Activated T-cell treated with anti-CD3 and anti-CD28 coated beads for 4 hours (primary cell): ENCODE data around the gene SCAMP2.
"Not testable (repeated sequence)": the region's sequence is repeated elsewhere in the genome, so short reads cannot be mapped to it uniquely, and the experiment has no call there.

Source experiments
- DNase-seq: peaks from one replicate; pipeline ENCODE4 v3.0.0-alpha.2; 2020

Gene SCAMP2

DNA sequence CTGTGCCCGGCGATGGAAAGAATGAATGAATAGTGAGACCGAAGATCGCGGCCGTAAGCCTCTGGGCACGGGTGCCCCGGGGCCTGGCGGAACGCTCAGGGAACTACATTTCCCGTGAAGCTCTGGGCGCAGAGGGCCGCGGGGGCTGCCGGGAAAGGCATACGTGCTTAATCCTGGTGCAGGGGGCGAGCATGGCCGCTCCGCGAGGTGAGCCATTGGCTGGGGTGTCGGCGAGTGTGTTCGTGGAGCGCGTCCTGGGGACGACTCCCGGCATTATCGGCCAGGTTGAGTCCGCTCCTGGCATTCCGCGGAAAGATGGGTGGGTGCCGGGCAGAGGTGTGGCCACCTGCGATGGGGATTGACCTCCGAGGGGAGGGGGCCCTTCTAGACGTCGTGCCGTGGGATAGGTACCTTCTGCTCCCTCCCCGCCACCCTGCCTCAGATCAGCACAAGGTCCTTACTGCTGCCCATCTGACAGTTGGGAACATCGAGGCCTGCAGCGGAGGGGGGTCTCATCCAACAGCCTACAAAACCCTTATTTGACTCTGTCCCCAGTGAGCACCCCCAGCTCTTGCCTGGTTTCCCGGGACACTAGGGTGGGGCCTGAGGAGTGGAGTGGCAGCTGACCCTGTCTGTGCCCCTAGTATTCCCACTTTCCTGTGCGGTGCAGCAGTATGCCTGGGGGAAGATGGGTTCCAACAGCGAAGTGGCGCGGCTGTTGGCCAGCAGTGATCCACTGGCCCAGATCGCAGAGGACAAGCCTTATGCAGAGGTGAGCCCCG, 16.9 kb upstream of the SCAMP2 start, which contains the start of gene MPI:
Gene MPI (plus strand): TSS at position 160 of the 782 bp plus-strand sequence. CDS start 32 bp downstream, at position 192.
- DNase-seq, result peak; percentile 77

DNA sequence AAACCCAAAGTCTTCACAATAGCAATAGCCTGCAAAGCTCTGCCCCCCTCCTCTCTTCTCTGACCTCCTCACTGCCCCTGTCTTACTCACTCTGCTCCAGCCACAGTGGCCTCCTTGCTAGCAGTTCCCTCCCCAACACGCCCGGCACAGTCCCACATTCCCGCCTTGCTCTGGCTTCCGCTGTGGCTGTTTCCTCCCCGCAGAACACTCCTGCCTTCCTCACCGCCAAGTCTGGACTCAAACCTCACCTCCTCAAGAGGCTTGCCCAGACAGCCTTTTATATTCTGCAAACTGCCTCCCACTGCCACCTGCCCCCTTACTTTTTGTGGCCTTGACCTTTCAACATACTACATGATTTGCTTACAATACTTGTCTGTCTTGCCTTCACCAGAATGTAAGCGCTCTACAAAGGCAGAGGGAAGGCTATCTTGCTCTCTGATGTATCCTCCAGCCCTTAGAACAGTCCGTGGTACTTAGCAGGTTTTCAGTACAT, 16.3 kb upstream of the SCAMP2 start:
- DNase-seq, result no peak

DNA sequence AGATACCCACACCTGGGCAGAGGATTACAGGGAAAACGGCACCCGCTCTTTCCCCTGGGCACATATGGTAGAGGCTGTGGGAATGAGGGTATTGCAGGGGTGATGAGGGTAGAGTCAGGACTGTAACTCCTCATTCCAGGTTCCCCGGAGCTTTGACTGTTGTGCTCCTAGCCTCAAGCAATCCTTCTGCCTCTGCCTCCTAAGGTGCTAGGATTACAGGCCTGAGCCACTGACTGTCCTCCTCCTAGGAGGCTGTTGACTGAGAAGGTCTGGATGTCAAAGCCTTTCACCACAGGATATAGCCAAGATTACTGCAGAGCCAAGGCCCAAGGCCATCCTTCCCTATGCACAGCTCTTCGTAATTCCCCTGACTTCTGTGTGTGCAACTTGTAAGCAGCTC, 15.6 kb upstream of the SCAMP2 start:
- DNase-seq, result no peak

DNA sequence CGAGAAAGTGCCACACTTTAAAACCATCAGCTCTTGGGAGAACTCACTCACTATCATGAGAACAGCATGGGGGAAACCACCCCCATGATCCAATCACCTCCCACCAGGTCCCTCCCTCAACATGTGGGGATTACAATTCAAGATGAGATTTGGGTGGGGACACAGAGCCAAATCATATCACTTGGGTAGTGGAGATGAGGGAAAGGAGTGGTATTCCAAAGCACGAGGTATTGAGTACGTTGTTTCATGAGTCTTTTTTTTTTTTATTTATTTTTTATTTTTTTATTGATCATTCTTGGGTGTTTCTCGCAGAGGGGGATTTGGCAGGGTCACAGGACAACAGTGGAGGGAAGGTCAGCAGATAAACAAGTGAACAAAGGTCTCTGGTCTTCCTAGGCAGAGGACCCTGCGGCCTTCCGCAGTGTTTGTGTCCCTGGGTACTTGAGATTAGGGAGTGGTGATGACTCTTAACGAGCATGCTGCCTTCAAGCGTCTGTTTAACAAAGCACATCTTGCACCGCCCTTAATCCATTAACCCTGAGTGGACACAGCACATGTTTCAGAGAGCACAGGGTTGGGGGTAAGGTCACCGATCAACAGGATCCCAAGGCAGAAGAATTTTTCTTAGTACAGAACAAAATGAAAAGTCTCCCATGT, 14.5 kb upstream of the SCAMP2 start:
- not testable (repeated sequence) for DNase-seq

DNA sequence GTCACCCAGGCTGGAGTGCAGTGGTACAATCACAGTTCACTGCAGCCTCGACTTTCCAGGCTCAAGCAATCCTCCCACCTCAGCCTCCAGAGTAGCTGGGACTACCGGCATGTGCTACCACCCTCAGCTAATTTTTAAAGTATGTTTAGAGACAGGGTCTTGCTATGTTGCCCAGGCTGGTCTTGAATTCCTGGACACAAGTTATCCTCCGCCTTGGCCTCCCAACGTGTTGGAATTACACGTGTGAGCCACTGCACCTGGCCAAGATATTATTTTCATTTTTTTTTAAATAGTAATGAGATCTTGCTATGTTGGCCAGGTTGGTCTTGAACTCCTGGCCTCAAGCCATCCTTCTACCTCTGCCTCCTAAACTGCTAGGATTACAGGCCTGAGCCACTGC, 12.3 kb upstream of the SCAMP2 start:
- no peak for DNase-seq

DNA sequence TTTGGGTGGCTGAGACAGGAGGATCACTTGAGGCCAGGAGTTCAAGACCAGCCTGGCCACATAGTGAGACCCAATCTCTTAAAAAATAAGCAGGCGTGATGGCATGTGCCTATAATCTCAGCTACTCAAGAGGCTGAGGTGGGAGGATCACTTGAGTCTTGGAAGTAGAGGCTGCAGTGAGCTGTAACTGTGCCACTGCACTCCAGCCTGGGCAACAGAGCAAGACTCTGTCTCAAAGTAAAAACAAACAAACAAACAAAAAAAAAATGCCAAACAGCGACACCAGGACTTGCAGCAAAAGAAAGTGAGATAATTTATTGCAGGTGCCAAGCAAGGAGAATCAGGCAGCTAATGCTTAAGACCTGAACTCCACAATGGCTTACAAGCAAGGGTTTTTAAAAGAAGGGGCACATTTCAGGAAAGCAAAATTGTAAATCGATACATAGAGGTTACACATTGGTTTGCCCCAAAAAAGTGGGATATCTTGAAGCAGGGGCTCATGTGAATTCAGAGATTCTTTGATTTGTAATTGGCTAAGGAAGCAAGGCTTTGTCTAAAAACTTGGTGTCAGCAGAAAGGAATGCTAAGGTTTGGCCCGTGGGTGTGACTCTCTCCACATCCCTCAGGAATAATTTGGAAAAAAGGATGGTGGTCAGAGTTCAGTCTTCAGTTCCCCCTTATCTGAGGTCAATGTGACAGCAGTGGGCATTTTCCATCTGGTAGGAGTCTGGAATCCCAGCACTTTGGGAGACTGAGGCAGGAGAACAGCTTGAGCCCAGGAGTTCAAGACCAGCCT, 11.5 kb upstream of the SCAMP2 start:
- no peak for DNase-seq

DNA sequence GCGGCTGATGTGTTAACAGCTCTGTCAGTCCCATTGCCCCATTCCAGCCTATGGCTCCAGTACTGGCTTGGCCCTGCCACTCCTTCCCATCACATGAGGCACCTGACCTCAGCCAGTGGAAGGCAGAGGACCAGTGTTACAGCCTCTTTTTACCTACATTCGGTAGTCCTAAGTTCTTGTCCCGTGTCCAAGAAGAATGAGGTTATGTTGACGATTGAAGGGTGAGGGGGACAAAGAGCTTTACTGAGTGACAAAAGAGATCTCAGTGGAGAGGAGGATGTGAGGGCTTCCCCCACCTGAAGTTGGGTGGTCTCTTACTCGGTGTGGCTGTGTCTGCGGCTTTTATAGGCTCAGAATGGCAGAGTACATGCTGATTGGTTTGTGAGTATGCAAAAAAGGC, 9.4 kb upstream of the SCAMP2 start:
- no peak for DNase-seq

DNA sequence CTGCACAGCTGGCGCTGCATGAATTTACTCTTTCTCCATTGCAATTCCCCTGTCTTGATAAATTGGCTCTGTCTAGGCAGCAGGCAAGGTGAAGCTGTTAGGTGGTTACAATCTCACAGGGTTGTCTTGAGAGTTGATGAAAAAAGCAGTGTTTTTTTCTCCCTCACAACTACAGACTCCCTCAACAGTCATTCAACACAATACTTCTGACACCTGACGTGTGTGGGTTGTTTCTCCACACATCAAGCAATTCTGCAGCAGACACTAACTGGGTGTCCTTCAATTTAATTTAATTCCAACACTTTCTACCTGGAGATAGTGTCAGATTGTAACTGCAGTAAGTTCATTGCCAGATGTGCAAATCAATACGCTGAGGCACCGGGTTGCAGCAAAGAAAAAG, 5.1 kb upstream of the SCAMP2 start:
- no peak for DNase-seq

DNA sequence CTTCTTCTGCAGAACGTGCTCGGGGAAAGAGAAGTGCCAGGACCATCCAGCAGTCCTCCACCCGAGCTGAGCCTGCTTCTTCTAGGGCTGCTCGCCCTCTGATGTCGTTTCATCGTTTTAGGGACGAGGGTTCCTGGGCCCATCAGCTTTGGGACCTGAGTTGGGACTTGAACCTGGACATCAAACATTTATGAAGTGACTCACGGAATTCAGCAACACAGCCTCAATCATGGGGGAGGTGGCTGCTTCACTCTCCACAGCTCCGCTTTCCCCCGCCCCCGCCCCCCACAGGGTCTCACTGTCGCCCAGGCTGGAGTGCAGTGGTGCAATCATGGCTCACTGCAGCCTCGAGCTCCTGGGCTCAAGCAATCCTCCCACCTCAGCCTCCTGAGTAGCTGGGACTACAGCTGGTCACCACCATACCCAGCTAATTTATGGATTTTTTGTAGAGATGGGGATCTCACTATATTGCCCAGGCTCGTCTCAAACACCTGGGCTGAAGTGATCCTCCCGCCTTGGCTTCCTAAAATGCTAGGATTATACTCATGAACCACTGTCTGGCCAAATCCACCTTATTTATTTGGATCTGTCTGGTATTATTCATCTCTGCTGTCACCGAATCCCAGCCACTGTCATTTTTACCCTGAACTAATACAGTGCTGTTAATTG, 725 bp upstream of the SCAMP2 start:
- DNase-seq, result no peak

DNA sequence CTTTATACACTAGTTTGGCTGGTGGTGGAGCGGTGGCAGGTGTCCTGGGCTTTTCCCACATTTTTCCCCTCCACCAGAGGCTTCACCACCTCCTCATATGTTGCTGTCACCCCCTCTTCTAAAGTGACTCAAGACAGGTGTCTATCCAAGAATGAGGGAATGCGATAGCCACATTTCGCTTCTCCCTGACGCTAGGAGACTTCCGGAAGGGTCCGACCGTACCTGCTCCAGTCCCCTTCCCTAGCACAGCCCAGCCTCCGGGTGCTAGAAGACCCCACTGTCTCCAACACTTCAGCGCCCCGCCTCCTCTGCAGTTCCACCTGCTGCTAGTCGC, 496 bp downstream of the SCAMP2 start:
- DNase-seq, result no peak

DNA sequence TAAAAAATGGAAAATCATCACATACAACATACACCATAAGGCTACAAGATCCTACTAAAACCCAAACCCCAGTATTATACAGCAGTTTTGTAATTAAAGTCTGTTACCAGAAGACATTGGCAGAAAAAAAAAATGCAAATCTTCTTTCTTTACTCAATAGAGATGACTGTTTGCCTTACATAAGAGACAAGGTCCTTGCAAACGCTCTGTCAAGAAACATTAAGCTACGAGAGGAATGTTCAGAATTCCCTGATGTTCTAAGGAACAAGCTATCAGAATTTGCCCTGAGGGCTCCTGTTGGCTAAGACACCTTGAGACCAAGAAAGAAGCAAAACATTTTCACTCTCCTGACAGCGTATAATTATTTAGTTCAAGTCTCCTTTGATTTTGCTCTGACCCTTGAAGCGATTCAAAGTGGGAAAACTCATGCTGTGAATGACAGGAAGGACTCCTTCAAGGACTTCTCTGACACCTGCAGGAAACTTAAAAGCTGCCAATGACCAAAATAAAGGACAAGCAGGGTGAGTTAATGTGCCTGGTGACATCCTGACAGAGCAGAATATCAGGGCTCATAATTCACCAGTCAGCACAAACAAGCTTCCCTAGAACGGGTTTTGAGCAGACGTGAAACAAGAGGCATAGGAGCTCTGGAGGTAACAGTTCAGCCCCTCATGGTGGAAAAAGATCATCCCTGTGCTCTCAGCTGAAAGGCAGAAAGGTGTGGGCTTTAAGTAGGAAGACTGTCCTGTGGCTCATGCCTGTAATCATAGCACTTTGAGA, 2.5 kb downstream of the SCAMP2 start:
- no peak for DNase-seq

DNA sequence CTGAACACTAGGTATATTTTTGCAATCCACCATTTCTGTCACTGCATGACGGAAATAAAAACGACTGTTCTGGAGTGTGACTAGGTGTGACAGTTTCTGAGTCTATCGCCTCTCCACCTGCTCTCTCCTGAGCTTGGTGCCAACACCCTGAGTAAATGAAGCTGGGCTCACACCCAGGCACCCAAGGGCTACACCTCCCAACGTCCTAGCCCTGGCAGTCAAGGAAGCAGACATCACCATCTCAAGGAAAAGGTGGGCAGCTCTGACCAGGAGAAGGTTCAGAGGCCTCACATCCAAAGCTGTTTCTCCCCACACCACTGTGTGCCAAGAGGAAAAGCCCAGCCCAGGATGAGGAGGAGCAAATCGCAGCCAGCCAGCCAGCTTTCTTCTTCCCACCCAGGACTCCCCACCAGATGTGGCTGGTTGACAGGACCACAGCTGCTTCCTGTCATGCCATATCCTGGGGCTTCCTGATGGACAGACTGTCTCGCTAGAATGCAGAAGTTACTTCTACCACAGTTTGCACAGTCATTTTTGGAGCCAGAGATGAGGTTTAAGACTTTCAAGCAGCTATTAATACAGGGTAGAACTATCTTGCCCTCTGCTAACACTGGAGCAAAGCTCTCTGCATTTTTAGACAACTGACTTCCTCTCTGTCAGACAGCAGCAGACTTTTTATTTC, 3.3 kb downstream of the SCAMP2 start:
- DNase-seq, result no peak

DNA sequence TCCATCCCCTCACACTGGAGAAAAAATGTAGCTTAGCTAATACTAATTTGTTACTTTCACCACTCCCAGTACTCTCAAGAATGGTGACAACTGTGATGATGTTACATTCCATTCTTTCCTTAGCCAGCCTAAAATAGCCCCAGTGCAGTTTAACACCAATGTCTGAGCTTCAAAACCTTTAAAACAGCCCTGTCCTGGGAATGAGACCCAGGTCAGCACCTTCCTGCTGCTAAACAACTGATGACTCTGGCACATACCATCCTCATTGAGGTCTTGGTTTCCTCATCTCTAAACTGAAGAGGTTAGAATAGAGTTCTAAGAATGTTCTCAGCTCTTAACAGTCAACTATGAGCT, 3.8 kb downstream of the SCAMP2 start:
- DNase-seq, result no peak

DNA sequence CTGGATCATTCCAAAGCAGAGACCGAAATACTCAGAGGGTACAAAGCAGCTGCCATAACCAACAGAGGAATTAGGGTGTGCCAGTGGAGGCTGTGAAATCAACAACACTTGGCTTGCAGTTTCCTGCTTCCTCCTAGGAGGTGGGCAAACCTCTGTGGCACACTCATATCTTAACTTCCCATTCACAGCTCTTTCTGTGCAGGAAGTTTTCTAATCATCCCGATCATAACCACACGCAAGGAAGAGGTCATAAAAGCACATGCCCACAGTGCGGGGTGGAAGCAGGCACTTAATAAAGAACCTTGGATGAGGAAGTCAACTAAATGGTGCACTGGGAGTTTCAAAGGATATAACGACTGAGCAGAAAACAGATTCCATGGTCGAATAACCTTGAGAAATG, 5.1 kb downstream of the SCAMP2 start:
- no peak for DNase-seq

DNA sequence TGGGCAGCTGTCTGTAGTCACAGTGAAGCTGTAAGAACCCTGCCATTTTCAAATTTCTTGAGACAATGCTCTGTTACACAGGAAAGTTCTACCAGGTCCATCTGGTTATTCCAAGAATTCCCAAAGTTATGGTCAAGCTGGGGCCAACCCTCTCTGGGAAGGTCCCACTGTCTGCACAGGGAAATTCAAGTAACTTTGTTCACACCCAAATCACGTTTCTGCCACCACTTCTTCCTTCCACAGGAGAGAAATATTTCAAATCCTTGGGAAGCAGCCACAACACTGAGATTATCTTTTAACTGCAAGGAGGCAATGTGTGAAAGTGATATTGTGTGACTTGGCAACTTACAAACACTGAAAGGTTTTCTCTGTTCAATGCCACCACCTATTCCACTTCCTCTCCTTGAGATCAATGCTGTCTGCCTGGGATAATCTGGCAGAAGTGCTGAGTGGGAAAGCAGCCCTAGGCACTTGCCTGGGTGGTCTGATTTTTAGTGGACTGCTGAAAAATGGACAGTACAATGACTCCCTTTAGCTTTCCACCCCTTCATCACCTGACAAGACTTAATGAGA, 5.6 kb downstream of the SCAMP2 start:
- DNase-seq, result no peak

DNA sequence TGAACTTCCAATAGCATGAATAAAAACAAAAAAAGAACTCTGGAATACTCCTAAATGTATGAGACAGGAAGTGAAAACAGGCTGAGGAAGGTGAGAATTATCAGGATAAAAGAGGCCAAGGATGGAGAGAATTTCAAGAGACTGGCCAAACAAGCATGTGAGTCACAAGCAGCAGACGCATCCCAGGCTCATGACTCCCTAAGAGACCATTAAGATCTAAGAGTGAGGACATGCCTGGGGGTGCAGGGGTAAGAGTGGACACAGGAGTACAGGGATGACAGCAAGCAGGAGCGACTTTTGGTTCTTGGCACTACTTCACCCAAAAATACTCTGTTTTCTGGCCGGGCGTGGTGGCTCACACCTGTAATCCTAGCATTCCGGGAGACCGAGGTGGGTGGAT, 7.1 kb downstream of the SCAMP2 start:
- DNase-seq, result no peak

DNA sequence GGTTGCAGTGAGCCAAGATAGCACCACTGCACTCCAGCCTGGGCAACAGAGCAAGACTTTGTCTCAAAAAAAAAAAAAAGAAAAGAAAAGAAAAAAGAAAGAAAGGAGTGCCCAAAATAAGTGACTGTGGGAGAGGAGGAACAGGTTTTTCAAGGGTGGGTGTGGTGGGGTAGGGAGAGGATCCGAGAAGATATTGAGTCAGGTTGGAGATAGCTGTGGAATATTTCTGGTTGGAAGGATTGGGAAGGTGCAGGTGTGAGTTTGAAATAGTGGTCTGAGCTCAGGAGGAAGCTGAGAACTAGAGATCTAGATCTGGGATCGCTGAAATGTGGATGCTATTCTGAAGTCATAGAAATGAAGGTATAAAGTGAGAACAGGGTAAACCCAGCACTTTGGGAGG, 7.8 kb downstream of the SCAMP2 start:
- no peak for DNase-seq

DNA sequence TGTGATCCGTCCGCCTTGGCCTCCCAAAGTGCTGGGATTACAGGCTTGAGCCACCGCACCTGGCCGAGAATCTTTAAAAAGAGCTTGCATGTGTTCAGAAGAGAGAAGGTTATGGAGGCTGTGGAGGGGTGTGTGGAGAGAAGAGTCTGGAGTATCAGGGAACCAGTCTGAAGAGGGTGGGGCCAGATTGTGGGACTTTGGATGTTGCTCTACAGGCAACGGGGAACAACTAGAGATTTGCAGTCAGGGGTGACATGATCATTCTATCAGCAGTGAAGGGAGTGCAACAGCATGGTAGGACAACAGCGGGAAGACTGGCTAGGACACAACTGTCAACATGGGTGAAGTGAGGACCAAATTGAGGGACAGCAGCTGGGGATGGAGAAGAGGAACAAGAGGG, 8.9 kb downstream of the SCAMP2 start:
- DNase-seq, result no peak

DNA sequence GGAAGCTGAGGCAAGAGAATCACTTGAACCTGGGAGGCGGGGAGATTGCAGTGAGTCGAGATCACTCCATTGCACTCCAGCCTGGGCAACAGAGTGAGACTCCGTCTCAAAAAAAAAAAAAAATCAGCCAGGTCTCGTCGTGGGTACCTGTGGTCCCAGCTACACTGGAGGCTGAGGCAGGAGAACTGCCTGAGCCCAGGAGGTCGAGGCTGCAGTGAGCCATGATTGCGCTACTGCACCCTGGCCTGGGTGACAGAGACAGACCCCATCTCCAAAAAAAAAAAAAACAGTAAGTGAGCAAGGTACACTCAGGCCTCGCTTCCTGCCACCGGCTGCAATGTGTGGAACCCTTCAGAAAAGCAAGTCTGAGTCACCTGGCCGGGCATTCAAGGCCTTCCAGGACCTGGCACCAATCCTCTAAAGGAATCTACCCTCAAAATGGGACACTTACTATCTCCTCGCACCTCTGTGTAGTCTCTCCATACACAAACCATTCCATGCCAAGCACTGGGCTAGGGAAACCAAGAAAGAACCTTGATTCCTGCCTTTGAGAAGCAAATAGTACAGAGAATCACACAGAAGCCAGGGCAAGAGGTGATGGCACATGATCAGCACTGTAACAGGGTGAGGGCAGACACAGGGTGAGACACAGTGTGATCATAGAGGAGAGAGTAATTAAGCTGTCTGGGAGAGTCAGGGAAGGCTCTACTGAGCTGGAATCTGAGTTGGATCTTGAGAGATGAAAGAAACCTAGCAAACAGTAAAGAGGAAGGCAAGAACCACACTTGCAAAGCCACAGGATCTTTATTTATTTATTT, 9.7 kb downstream of the SCAMP2 start:
- no peak for DNase-seq

DNA sequence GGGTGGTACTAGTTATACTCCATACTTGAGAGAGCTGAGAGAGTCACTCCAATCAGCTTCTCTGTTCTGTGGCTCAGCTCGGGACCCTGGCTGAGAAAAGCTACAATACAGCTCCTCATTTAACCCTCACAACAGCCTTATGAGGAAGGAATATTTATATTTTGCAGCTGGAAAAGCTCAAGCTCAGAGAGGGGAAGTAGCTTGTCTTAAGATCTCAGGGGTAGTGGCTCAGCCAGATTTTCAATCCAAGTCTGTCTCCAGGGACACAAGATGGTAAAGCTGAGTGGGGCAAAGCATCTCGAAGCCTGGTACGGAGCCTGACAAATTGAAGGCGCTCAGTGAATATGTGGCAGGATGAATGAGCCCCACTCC, 14.8 kb downstream of the SCAMP2 start:
- DNase-seq, result no peak
